Ovary (tissue), 9 donors: ENCODE measurements around the gene PRR36. TPM values are rescaled to one million over a fixed set of nuclear protein-coding genes. Genes with fewer than 3 reads are reported as not detected.

Experiments used
- DNase-seq, 5 donors: peaks; one replicate each; pipeline ENCODE4 v3.0.0-alpha.2; 2019 to 2020
- H3K27ac ChIP-seq, 2 donors: fragments of 200-600 bp; one replicate each; pipeline versions ENCODE4 v1.5.1 to v1.8.0; 2019 to 2022
- H3K27me3 ChIP-seq: fragments of 200-600 bp; one replicate; pipeline ENCODE4 v1.8.0; 2022
- H3K36me3 ChIP-seq: fragments of 200-600 bp; sonication (generic); one replicate; pipeline ENCODE4 v1.5.1; 2019
- H3K4me1 ChIP-seq: one replicate; pipeline ENCODE4 v1.8.1; 2013; ENCODE audit warnings: mild to moderate bottlenecking, moderate library complexity; ENCODE audit not compliant: insufficient read depth
- H3K4me3 ChIP-seq: fragments of 200-600 bp; sonication (generic); one replicate; pipeline ENCODE4 v1.5.1; 2017
- H3K9me3 ChIP-seq, 2 donors: fragments of 200-600 bp in 1 of 2; sonication (generic) in 1 of 2; one replicate each; pipeline versions ENCODE4 v1.5.1 to v1.8.1; 2013 to 2019; ENCODE audit warnings: mild to moderate bottlenecking in 1 of 2, moderate library complexity in 1 of 2
- CTCF ChIP-seq, 3 donors: fragments of 450-650 bp in 2 of 3; fragments of 200-600 bp in 1 of 3; IDR thresholded peaks; one replicate each; pipeline versions ENCODE4 v1.5.1 to v1.8.0; 2016 to 2022; ENCODE audit warnings: antibody characterized with exemption in 3 of 3, mild to moderate bottlenecking in 1 of 3
- EP300 ChIP-seq: sonication (generic); formaldehyde crosslinking; IDR thresholded peaks from one replicate; pipeline ENCODE4 v1.6.1; 2017; ENCODE audit warnings: antibody characterized with exemption
- POLR2A ChIP-seq: fragments of 450-650 bp; IDR thresholded peaks from one replicate; pipeline ENCODE4 v1.6.1; 2017; ENCODE audit warnings: antibody characterized with exemption, mild to moderate bottlenecking, moderate library complexity
- WGBS, 3 donors: extraction: QIAGEN DNeasy Blood & Tissue Kit in 1 of 3; methylation state at CpG; one replicate each; pipeline versions ENCODE4 v1.1.5 to v1.1.7; 2013 to 2017; 5-methylcytosine and 5-hydroxymethylcytosine counted together
- intact Hi-C, 4 donors: fragments of 100-400 bp; cut with DNase I; formaldehyde crosslinking; loops; one replicate each; pipeline versions ENCODE4 v1.11.0 to v1.15.1; 2022 to 2023
- polyA plus RNA-seq, 2 donors: library from polyadenylated mRNA; stranded (reverse); fragments of 200-250 nt in 1 of 2; fragments of 350-450 nt in 1 of 2; fragmentation: Illumina TruSeq in 1 of 2; extraction: RNeasy Lipid Tissue Mini Kit (QIAGEN cat#74804) in 1 of 2; gene quantifications; one replicate each; pipeline ENCODE4 v1.2.3, GENCODE V29; 2013 to 2014
- total RNA-seq, 7 donors: library from RNA; depleted of rRNA in 2 of 7; stranded (reverse); fragments of >200 nt in 2 of 7; fragmentation: NEBNext Ultra II Directional in 3 of 7; extraction: Animal tissue kit (Norgen Biotek cat#: 25700) in 3 of 7; gene quantifications; one replicate each; pipeline versions ENCODE4 v1.1.0 to v1.2.4, GENCODE V29; 2016 to 2023
- donor health status: DM: no; HTN: no; CAD: no; lungs with moderate emphysema.
- donor health status: DM: no; HTN: no; CAD: no.
- donor health status: Bipolar disorder and iron deficiency.
- donor health status: DM: yes; HTN: yes; CAD: no.
- donor health status: DM: no; HTN: no; CAD: no.
- donor health status: DM: yes; HTN: yes; CAD: no.

The PRR36 gene
- total and polyA plus RNA-seq, 9 donors, result 0.05 to 2.2 (median 0.60) TPM

- WGBS, 3 donors, result 56 to 64% (median 57%) methylated on average over 10 of the region's 10 CpGs
- Histone ChIP-seq H3K27me3 (no peaks in the 10 kb centered on the region), H3K4me1 (peaks cover 13% of the 10 kb centered on the region), H3K27ac (no peak overlapping the region), H3K36me3 (no peaks in the 10 kb centered on the region), H3K9me3 (no peaks in the 10 kb centered on the region), H3K4me3 (no peak overlapping the region)
- TF ChIP-seq CTCF (IDR thresholded peaks at IDR 0.05) (no peak), EP300 (no peak), POLR2A (no peak)
- intact Hi-C loops, result no loop called here
- DNase-seq, result peak in 3 of 5 donors; percentile 33 to 52 (median 45)
Measured at GRCh38 chr19:7905268-7905667, 31.1 kb upstream of the PRR36 start.

GRCh38 chr19:7904074-7905020 is 30.2 kb upstream of the PRR36 start:
- Histone ChIP-seq H3K27ac (peak overlapping the region; percentile 67 to 78), H3K4me3 (peak overlapping the region; percentile 90), H3K9me3 (no peaks in the 10 kb centered on the region), H3K27me3 (no peaks in the 10 kb centered on the region), H3K36me3 (no peaks in the 10 kb centered on the region), H3K4me1 (peaks cover 13% of the 10 kb centered on the region)
- intact Hi-C loops, result no loop called here
- DNase-seq, result peak; percentile 64 to 84 (median 81)
- WGBS, 3 donors, result 9 to 27% (median 11%) methylated on average over 23 to 65 of the region's 68 CpGs
- TF ChIP-seq CTCF (IDR thresholded peaks at IDR 0.05) (no peak), POLR2A (no peak), EP300 (no peak)

GRCh38 chr19:7903244-7904073 is 29.3 kb upstream of the PRR36 start, which contains the start of gene MAP2K7:
Gene MAP2K7, plus strand, starts transcription at chr19:7903877. Its CDS starts 68 bp downstream, at chr19:7903945.
- TF ChIP-seq EP300, result peak; percentile 53
- TF ChIP-seq POLR2A, result peak; percentile 86
- peak; percentile 25 to 83 (median 67) for TF ChIP-seq CTCF (IDR thresholded peaks at IDR 0.05)
- H3K4me1 ChIP-seq, result peaks cover 13% of the 10 kb centered on the region
- intact Hi-C loops, result no loop called here
- DNase-seq, result peak; percentile 100
- H3K36me3 ChIP-seq, result no peaks in the 10 kb centered on the region
- WGBS, 3 donors, result 0 to 1% (median 1%) methylated on average over 76 to 89 of the region's 89 CpGs
- peak within 1 kb of the TSS; percentile 67 to 78 for H3K27ac ChIP-seq
- H3K9me3 ChIP-seq, result no peaks in the 10 kb centered on the region
- peak within 1 kb of the TSS; percentile 90 for H3K4me3 ChIP-seq
- no peaks in the 10 kb centered on the region for H3K27me3 ChIP-seq

- 7 to 8% (median 8%) methylated on average over 19 to 20 of the region's 20 CpGs for WGBS, 3 donors
- no peaks in the 10 kb centered on the region for H3K9me3 ChIP-seq
- H3K4me3 ChIP-seq, result peak overlapping the region; percentile 51
- DNase-seq, result no peak
- peak overlapping the region; percentile 5 to 50 for H3K27ac ChIP-seq
- peaks cover 13% of the 10 kb centered on the region for H3K4me1 ChIP-seq
- H3K36me3 ChIP-seq, result no peaks in the 10 kb centered on the region
- intact Hi-C loops, result no loop called here
- TF ChIP-seq POLR2A (no peak), CTCF (IDR thresholded peaks at IDR 0.05) (no peak), EP300 (no peak)
- H3K27me3 ChIP-seq, result no peaks in the 10 kb centered on the region
Measured at GRCh38 chr19:7902796-7903243, 28.6 kb upstream of the PRR36 start.
